Aorta (tissue), 5 donors: ENCODE data around the gene FAM110D. TPM values are rescaled to one million over a fixed set of nuclear protein-coding genes. Genes with fewer than 3 reads are reported as not detected.

Experiments
- ATAC-seq: fragments of 200-7000 bp; cut with Tn5 transposase; one replicate; pipeline ENCODE4 v1.9.1; 2022; ENCODE audit warnings: moderate library complexity; ENCODE audit not compliant: low FRiP score
- DNase-seq, 2 donors: peaks; one replicate each; pipeline ENCODE4 v3.0.0-alpha.2; 2020
- H3K27ac ChIP-seq, 2 donors: one replicate each; pipeline ENCODE4 v1.5.1; 2013; ENCODE audit warnings: low read length in 2 of 2, mild to moderate bottlenecking in 2 of 2, moderate library complexity in 2 of 2, control low read depth in 1 of 2, inconsistent platforms in 1 of 2, low read depth in 1 of 2
- H3K27me3 ChIP-seq, 2 donors: one replicate each; pipeline ENCODE4 v1.6.1; 2013; ENCODE audit warnings: control low read depth in 1 of 2, low read length in 1 of 2, mild to moderate bottlenecking in 1 of 2, moderate library complexity in 1 of 2; ENCODE audit not compliant: insufficient read depth in 2 of 2, control insufficient read depth in 1 of 2
- H3K36me3 ChIP-seq, 2 donors: one replicate each; pipeline ENCODE4 v1.6.1; 2013; ENCODE audit warnings: control low read depth in 1 of 2, low read length in 1 of 2, mild to moderate bottlenecking in 1 of 2; ENCODE audit not compliant: insufficient read depth in 2 of 2, control insufficient read depth in 1 of 2
- H3K4me1 ChIP-seq, 2 donors: one replicate each; pipeline ENCODE4 v1.6.1; 2013; ENCODE audit warnings: low read length in 2 of 2, control low read depth in 1 of 2, mild to moderate bottlenecking in 1 of 2, moderate library complexity in 1 of 2; ENCODE audit not compliant: insufficient read depth in 2 of 2, control insufficient read depth in 1 of 2
- H3K4me3 ChIP-seq, 2 donors: one replicate each; pipeline ENCODE4 v1.5.1; 2013; ENCODE audit warnings: low read length in 2 of 2, control low read depth in 1 of 2, mild to moderate bottlenecking in 1 of 2
- H3K9me3 ChIP-seq: one replicate; pipeline ENCODE4 v1.6.1; 2013; ENCODE audit warnings: mild to moderate bottlenecking, low read length; ENCODE audit not compliant: control insufficient read depth
- WGBS, 2 donors: extraction: QIAGEN DNeasy Blood & Tissue Kit; methylation state at CpG; one replicate each; pipeline ENCODE4 v1.1.7; 2013; 5-methylcytosine and 5-hydroxymethylcytosine counted together
- intact Hi-C, 2 donors: fragments of 100-400 bp; cut with DNase I; formaldehyde crosslinking; loops; one replicate each; pipeline versions ENCODE4 v1.14.2 to v1.15.0; 2022
- polyA plus RNA-seq, 2 donors: library from polyadenylated mRNA; stranded (reverse); fragments of 200-250 nt; gene quantifications; one replicate each; pipeline ENCODE4 v1.2.3, GENCODE V29; 2013
- total RNA-seq, 2 donors: library from RNA; stranded (reverse); fragmentation: NEBNext Ultra II Directional; extraction: Animal tissue kit (Norgen Biotek cat#: 25700); gene quantifications; one replicate each; pipeline ENCODE4 v1.2.1, GENCODE V29; 2021
- donor health status: healthy with polysubstance abuse.
- donor health status: Bipolar disorder and iron deficiency.
- donor health status: DM: no; HTN: no; CAD: no.
- donor health status: DM: no; HTN: no; CAD: no.
- donor health status: DM: yes; HTN: yes; CAD: no.

Gene FAM110D
- total and polyA plus RNA-seq, 4 donors = 0.25 to 15.7 (median 3.2) TPM

DNA sequence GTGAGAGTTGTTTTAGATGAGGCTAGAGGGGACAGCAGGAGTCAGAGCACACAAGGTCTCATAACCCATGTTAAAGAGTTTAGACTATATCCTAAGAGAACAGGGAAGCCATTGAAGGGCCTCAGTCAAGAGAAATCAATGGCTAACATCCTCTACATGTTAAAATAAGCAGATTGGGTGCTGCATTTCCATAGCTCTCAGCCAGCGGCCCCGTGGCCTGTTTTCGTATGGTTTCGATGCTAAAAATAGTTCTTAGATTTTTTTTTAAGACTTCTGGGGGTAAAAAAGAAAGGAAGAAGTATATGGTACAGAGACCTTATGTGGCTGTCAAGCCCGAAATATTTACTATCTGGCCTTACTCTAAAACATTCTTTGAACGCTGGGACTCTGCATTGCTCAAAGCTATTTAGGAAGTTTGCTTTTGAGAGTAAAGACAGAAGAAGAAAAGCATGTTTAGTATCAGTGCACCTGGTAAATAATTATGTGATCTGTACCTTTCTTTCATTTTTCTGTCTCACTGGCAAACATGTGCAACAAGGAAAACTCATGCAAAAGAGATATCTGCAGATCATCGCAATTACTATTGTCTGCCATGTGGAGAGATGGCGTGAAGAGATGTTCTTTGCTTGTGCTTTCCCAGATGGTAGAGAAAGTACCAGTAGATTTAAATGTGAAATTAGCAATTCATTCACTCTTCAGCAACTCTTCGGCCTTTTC, 38.8 kb upstream of the FAM110D start:
- Histone ChIP-seq H3K9me3 (no peaks in the 10 kb centered on the region), H3K4me1 (no peaks in the 10 kb centered on the region), H3K36me3 (no peaks in the 10 kb centered on the region), H3K27me3 (no peaks in the 10 kb centered on the region), H3K4me3 (no peak overlapping the region), H3K27ac (no peak overlapping the region)
- DNase-seq = no peak
- 53 to 58% methylated on average over 9 of the region's 9 CpGs for WGBS, 2 donors
- intact Hi-C loops = loop anchor here in 1 of 2 donors (10.0 kb wide), 1 partner anchor 225 kb away; no protein-coding TSS in a partner anchor
- ATAC-seq = no peak

DNA sequence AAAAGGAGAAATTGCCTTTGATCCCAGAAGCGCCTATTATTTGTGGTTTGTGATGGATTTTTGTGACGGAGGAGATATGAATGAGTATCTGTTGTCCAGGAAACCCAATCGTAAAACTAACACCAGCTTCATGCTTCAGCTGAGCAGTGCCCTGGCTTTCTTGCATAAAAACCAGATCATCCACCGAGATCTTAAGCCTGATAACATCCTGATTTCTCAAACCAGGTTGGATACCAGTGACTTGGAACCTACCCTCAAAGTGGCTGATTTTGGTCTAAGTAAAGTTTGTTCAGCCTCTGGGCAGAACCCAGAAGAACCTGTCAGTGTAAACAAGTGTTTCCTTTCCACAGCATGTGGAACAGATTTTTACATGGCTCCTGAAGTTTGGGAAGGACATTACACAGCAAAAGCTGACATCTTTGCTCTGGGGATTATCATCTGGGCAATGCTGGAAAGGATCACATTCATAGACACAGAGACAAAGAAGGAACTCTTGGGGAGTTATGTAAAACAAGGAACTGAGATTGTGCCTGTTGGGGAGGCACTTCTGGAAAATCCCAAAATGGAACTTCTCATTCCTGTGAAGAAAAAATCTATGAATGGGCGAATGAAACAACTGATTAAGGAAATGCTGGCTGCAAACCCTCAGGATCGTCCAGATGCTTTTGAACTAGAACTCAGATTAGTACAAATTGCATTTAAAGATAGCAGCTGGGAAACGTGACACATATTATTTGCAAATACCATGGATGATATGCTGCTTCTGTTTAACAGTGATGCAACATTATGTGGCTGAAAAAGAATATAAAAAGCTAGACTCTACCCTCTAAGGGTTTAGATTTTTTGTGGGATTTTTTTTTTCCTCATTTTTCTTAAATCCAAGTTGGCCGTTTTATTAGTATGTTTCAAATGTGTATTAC, 36.8 kb upstream of the FAM110D start:
- Histone ChIP-seq H3K9me3 (no peaks in the 10 kb centered on the region), H3K27ac (peak overlapping the region; percentile 5 to 67), H3K4me1 (no peaks in the 10 kb centered on the region), H3K27me3 (no peaks in the 10 kb centered on the region), H3K4me3 (no peak overlapping the region), H3K36me3 (no peaks in the 10 kb centered on the region)
- no peak for DNase-seq
- ATAC-seq = no peak
- intact Hi-C loops = no loop called here
- WGBS, 2 donors = 38 to 43% methylated on average over 8 of the region's 8 CpGs

DNA sequence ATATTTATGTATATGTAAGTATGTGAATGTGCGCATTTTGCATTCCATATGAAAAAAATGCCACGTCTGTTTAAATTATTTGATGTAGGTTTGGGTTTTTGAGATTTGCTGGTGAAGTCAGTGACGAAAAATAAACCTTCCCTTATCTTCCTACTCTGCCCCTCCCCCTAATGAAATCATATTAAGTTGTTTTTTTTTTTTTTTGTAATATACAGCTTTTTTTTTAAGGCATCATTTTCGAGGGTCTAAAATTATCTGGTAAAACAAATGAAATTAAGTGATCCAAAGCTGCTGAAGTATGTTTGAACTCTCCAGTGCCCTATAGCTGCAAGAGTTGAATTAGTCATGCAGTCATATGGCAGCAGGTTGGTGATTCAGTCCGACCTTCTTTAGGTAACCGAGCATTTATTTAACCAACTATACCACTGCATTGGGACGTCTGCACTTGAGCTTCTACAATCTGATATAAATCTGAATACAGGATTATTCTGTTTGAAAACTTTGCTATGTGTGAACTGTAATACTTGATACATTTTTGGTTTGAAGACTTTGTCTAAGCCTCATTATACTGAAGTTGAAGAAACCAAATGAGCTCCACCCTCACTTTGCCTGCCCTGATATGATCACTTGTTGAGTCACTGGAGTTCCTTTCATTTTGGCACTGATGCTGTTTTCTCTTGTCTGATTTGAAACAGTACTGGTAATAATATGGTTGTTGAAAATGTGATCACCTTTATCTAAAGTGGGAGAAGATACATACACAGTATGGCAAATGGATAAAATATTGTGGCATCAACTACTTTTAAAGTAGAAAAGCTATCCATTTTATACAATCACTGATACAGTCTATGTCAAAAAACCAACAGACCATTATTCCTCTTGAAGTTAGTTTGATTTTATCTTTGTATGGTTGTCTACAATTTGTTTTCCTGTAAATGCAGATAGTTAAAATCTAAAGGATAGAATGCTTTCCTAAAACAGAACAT, 35.6 kb upstream of the FAM110D start:
- Histone ChIP-seq H3K9me3 (no peaks in the 10 kb centered on the region), H3K27me3 (no peaks in the 10 kb centered on the region), H3K4me3 (no peak overlapping the region), H3K27ac (no peak overlapping the region), H3K4me1 (no peaks in the 10 kb centered on the region), H3K36me3 (no peaks in the 10 kb centered on the region)
- intact Hi-C loops = no loop called here
- DNase-seq = no peak
- no peak for ATAC-seq
- WGBS, 2 donors = 87 to 89% methylated on average over 7 of the region's 7 CpGs

GRCh38 chr1:26124418-26125331, 34.2 kb upstream of the FAM110D start:
- Histone ChIP-seq H3K4me1 (no peaks in the 10 kb centered on the region), H3K4me3 (no peak overlapping the region), H3K36me3 (no peaks in the 10 kb centered on the region), H3K9me3 (no peaks in the 10 kb centered on the region), H3K27ac (no peak overlapping the region), H3K27me3 (no peaks in the 10 kb centered on the region)
- intact Hi-C loops = no loop called here
- WGBS, 2 donors = 80 to 81% methylated on average over 4 of the region's 4 CpGs
- ATAC-seq (no peak), DNase-seq (no peak)

DNA sequence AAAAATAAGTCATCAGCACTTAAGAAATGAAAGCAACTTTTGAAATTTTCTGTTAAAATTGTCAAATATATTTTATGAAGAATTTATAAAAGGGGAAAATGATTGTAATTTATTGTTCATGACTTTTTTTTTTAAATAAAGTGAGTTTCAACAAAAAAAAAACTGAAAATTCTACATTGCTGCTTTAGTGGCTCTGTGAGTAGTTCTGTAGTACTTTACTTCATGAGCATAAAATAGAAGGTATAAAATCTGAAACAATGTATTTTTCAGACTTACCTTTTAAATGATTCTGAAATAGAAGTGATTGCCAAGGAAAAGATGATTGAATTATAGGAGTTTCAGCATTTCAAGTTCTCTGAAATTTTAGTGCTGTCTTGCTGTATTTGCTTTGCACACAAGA, 33.5 kb upstream of the FAM110D start:
- no peak for ATAC-seq
- intact Hi-C loops = no loop called here
- Histone ChIP-seq H3K27me3 (no peaks in the 10 kb centered on the region), H3K4me3 (no peak overlapping the region), H3K27ac (no peak overlapping the region), H3K36me3 (no peaks in the 10 kb centered on the region), H3K4me1 (no peaks in the 10 kb centered on the region), H3K9me3 (no peaks in the 10 kb centered on the region)
- no peak for DNase-seq

DNA sequence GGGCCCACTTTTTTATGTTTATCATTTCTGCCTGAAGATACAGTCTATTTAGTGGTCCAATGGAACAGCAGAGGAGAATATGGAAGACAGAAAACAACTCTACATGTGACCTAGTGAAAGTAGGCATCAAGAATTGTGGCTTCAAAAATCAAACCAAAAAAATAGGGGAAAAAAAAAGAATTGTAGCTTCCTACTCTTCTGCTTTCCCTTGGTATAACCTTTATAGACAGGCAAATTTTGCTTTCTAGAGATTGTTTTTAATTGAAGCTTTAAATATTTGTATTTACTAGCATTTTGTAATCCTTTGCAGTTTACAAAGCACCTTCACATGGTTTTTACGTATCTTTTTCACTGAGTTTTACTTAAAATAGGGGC, 32.9 kb upstream of the FAM110D start:
- intact Hi-C loops = no loop called here
- 82 to 86% methylated on average over 1 of the region's 1 CpG for WGBS, 2 donors
- H3K4me1 ChIP-seq = no peaks in the 10 kb centered on the region
- no peaks in the 10 kb centered on the region for H3K9me3 ChIP-seq
- ATAC-seq = no peak
- no peaks in the 10 kb centered on the region for H3K36me3 ChIP-seq
- no peaks in the 10 kb centered on the region for H3K27me3 ChIP-seq
- no peak for DNase-seq
- H3K27ac ChIP-seq = no peak overlapping the region
- H3K4me3 ChIP-seq = no peak overlapping the region

- no peaks in the 10 kb centered on the region for H3K36me3 ChIP-seq
- intact Hi-C loops = no loop called here
- no peaks in the 10 kb centered on the region for H3K9me3 ChIP-seq
- DNase-seq (no peak), ATAC-seq (no peak)
- no peak overlapping the region for H3K27ac ChIP-seq
- H3K27me3 ChIP-seq = no peaks in the 10 kb centered on the region
- no peaks in the 10 kb centered on the region for H3K4me1 ChIP-seq
- 85 to 90% methylated on average over 9 of the region's 9 CpGs for WGBS, 2 donors
- no peak overlapping the region for H3K4me3 ChIP-seq
Observed at GRCh38 chr1:26126321-26127084, 32.4 kb upstream of the FAM110D start.
